ENCODE results near the gene SRSF8.

SRSF8 gene

DNA sequence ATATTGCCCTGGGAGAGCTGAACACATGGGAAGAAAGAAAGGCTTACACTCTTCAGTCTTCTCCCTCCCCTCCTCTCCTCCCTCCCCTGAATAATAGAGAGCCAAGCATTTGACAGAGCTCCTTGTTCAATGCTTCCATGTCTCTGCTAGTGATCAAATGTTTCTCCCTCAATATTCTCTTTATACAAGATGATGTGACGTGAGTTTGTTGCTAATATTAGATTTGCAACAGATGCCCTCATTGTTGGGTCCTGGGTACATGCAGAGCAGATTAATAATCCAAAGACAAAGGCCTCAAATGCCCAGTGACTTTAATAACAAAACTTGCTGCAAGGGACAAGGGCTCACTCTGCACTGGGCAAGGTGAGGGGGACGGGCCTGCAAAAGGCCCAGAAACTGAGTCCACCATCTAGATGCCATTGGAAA is 15.9 kb downstream of the SRSF8 start:
- DNase-seq (ENCODE audit: insufficient read length, low spot score) (no peak), FAIRE-seq (no peak)
- no peak for TF ChIP-seq POLR2AphosphoS5 (IDR thresholded peaks at IDR 0.05; ENCODE audit: low read depth, low read length)
- TF ChIP-seq POU2F2 (IDR thresholded peaks at IDR 0.05; ENCODE audit: low read depth, low read length) = no peak
- TF ChIP-seq POLR2A (IDR thresholded peaks at IDR 0.05; ENCODE audit: low read depth, low read length) = no peak
- no peak for TF ChIP-seq TAF1 (IDR thresholded peaks at IDR 0.05; ENCODE audit: low read depth, low read length)
- no peak for TF ChIP-seq PAX5 (IDR thresholded peaks at IDR 0.05; ENCODE audit: insufficient read depth, low read length, severe bottlenecking)
- no peak for TF ChIP-seq SPI1 (IDR thresholded peaks at IDR 0.05; ENCODE audit: low read depth, low read length)

DNA sequence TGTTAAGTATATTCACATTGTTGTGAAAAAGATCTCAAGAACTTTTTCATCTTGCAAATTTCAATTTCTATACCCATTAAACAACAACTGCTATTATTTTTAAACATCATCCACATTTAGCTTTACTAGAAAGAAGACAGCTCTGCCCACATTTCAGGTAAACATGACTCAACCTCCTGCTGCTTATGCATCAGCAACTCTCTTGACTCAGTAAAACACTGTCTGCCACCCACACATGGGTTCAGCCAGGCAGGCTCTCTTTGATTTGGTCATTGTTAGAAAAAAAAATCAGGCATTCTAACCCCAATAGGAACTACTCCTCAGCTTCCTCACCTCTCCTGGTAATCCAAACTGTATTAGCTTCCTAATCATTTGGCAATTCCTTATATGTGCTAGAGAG is 17.8 kb downstream of the SRSF8 start:
- TF ChIP-seq POLR2A (IDR thresholded peaks at IDR 0.05; ENCODE audit: low read depth, low read length) = no peak
- peak; percentile 35; the same call in 1 of the 2 replicates for TF ChIP-seq POU2F2 (IDR thresholded peaks at IDR 0.05; ENCODE audit: low read depth, low read length)
- FAIRE-seq = peak; percentile 40
- DNase-seq (ENCODE audit: insufficient read length, low spot score) = no peak

DNA sequence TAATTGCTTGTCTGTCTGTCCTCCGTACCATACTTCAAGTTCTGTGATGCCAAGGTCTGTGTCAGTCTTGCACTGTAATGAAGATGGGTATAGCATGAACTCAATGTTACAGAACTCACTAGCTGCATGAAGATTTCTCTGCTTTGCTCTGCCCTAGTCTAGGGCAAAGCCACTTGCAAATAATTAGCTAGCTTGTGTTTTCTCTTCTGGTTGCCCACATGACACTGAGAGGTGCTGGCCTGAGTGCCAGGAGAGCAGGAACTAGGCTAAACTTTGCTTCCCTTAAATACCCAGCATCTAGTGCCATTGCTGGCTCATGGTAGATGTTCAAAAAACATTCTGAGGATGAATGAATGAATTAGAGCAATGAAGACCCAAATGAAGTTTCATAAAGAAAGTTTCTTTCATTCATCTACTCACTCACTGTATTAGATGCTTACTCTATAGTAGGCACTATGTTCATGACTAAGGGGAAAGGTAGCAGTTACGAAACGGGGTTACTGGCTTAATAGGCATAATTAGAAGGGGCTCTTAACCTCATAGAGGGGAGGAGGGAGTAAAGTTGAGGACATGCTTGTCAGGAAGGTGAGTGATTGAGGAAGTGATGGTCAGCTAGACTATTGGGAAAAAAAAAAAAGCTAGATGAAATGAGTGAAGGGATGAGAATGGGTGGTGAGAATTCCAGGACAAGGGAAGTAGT is 18.5 kb downstream of the SRSF8 start:
- peak; percentile 69 for FAIRE-seq
- DNase-seq (ENCODE audit: insufficient read length, low spot score) = no peak
- TF ChIP-seq SPI1 (IDR thresholded peaks at IDR 0.05; ENCODE audit: low read depth, low read length) (no peak), TAF1 (IDR thresholded peaks at IDR 0.05; ENCODE audit: low read depth, low read length) (no peak), POLR2A (IDR thresholded peaks at IDR 0.05; ENCODE audit: low read depth, low read length) (no peak), PAX5 (IDR thresholded peaks at IDR 0.05; ENCODE audit: insufficient read depth, low read length, severe bottlenecking) (no peak), POLR2AphosphoS5 (IDR thresholded peaks at IDR 0.05; ENCODE audit: low read depth, low read length) (no peak), POU2F2 (IDR thresholded peaks at IDR 0.05; ENCODE audit: low read depth, low read length) (no peak)

DNA sequence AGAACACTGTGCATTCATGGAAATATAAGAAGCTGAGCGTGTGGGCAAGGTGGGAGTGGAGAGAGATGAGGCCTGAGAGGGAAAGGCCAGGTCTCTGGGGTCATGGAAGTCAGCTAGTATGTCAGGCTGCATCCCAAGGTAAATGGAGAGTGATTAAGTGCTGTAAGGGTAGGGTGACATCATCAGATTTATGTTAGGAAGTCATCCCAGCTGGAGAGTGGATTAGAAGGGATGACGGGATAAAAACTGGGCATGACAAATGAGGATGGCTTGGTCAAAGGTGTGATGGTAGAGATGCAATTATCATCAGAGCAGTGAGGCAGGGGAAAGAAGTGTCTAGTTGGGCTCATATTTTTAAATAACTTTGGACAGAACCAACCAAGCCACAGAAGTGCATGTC is 19.4 kb downstream of the SRSF8 start:
- FAIRE-seq (no peak), DNase-seq (ENCODE audit: insufficient read length, low spot score) (no peak)
- TF ChIP-seq SPI1 (IDR thresholded peaks at IDR 0.05; ENCODE audit: low read depth, low read length) = no peak
- TF ChIP-seq TAF1 (IDR thresholded peaks at IDR 0.05; ENCODE audit: low read depth, low read length) = no peak
- no peak for TF ChIP-seq POLR2A (IDR thresholded peaks at IDR 0.05; ENCODE audit: low read depth, low read length)
- TF ChIP-seq PAX5 (IDR thresholded peaks at IDR 0.05; ENCODE audit: insufficient read depth, low read length, severe bottlenecking) = no peak
- TF ChIP-seq POLR2AphosphoS5 (IDR thresholded peaks at IDR 0.05; ENCODE audit: low read depth, low read length) = no peak
- TF ChIP-seq POU2F2 (IDR thresholded peaks at IDR 0.05; ENCODE audit: low read depth, low read length) = no peak

DNA sequence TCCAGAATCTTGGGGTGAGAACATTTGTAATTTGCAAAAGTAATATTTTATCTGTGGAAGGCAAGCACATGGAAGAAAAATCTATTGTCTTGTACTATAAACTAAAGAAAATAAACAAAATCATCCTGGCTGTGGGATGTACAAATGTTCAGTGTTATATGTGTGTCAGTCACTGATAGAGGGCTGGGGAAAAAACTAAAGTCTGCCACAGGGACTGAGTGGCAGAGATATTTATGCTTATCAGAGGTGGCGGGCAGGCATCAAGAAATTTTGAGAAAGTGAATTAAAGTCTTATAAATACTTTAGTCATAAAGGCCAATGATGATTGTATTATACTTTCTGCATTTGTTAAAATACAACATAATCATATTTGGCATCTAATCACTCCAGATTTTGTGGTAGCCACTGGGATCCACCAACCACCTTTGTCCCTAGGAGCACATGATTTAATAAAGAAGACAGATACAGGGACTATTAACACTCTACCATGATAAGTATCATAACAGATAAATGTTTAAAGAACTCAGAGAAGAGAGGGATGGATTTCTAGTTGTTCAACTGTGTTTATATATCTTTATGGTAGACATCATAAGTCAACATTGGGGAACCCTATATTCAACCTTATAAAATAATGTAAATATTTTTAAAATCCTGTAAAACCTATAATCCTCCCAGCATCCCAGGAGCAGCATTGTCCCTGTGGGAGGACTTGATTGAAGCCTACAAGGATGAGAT is 20.3 kb downstream of the SRSF8 start:
- no peak for FAIRE-seq
- no peak for DNase-seq (ENCODE audit: insufficient read length, low spot score)
- TF ChIP-seq SPI1 (IDR thresholded peaks at IDR 0.05; ENCODE audit: low read depth, low read length) (no peak), TAF1 (IDR thresholded peaks at IDR 0.05; ENCODE audit: low read depth, low read length) (no peak), POLR2A (IDR thresholded peaks at IDR 0.05; ENCODE audit: low read depth, low read length) (no peak)

DNA sequence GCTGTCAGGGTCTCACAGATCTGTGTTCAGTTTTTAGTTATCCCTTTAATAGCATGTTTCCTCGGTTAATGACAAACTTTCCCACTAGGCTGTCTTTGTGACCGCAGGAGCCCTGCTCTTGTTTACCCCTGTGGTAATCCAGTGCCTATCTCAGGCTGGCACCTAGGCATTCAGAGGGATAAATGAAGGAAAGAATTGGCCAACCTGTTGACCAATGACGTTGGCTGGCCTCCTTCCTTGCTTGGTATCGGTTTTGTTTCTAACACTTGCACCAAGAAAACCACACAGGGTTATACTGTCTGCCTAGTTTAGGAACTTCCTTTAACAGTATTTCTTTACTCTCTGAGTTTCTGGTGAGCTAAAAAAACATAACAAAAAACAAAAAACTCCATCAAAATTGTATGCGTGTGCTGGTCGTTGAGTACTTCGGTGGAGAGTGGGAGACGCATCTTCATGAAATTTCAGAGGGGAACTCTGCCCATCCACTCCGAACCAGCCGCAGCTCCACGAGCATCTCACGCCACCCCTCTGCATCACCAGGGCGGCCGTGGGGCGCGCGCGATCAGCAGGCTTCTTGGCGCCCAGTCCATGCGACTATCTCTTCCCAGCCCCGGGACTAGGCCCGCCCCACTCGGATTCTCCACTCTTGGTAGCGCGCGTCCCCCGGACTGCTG is 22.4 kb downstream of the SRSF8 start:
- DNase-seq (ENCODE audit: insufficient read length, low spot score) (no peak), FAIRE-seq (peak; percentile 88)
- TF ChIP-seq POLR2A (IDR thresholded peaks at IDR 0.05; ENCODE audit: low read depth, low read length) = no peak
- no peak for TF ChIP-seq POLR2AphosphoS5 (IDR thresholded peaks at IDR 0.05; ENCODE audit: low read depth, low read length)
- no peak for TF ChIP-seq TAF1 (IDR thresholded peaks at IDR 0.05; ENCODE audit: low read depth, low read length)
- TF ChIP-seq PAX5 (IDR thresholded peaks at IDR 0.05; ENCODE audit: insufficient read depth, low read length, severe bottlenecking) = no peak
- no peak for TF ChIP-seq POU2F2 (IDR thresholded peaks at IDR 0.05; ENCODE audit: low read depth, low read length)
- no peak for TF ChIP-seq SPI1 (IDR thresholded peaks at IDR 0.05; ENCODE audit: low read depth, low read length)

DNA sequence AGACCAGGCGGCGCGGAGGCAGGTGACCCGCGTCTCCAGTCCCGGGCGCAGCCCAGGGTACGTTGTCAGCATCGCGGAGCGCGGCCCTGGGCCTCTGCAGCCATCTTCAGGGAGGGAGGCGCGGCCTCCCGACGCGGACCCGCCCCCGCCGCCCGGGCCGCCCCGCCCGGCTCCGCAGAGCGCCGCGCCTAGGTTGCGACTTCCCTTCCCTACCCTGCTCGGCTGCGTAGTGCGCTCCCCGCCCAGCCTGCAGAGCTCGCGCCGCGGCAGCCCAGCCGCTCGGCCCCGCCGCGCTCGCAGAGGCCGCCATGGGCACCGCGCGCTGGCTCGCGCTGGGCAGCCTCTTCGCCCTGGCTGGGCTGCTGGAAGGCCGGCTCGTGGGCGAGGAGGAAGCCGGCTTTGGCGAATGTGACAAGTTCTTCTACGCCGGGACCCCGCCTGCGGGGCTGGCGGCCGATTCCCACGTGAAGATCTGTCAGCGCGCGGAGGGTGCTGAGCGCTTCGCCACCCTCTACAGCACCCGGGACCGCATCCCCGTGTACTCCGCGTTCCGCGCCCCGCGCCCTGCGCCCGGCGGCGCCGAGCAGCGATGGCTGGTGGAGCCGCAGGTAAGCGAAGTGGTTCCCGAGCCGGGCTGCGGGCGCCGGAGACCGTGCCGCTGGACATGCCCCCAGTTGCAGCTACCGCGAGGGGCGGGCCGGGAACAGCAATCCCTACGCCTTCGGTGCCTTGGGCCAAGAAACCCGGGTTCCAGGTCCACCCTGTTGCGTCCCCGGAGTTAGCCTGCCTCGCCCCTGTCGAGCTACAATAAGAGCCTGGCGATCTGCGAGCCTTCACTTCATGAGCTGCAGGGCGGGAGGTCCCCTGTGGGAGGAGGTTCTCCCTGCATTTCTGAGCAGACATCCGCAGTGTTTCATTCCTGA is 23.2 kb downstream of the SRSF8 start, which contains the start of gene ENDOD1:
TSS of gene ENDOD1 (plus strand) at position 227 of the 923 bp plus-strand sequence. CDS start at position 309, 82 bp downstream.
- TF ChIP-seq TAF1 (IDR thresholded peaks at IDR 0.05; ENCODE audit: low read depth, low read length) (peak; percentile 84), SPI1 (IDR thresholded peaks at IDR 0.05; ENCODE audit: low read depth, low read length) (peak; percentile 57), POU2F2 (IDR thresholded peaks at IDR 0.05; ENCODE audit: low read depth, low read length) (no peak), POLR2AphosphoS5 (IDR thresholded peaks at IDR 0.05; ENCODE audit: low read depth, low read length) (0 out of 2 replicates have a peak, but pooled peaks have one; percentile 35), POLR2A (IDR thresholded peaks at IDR 0.05; ENCODE audit: low read depth, low read length) (peak; percentile 62; the same call in 1 of the 2 replicates)
- DNase-seq (ENCODE audit: insufficient read length, low spot score) (peak; percentile 78), FAIRE-seq (peak; percentile 97)

DNA sequence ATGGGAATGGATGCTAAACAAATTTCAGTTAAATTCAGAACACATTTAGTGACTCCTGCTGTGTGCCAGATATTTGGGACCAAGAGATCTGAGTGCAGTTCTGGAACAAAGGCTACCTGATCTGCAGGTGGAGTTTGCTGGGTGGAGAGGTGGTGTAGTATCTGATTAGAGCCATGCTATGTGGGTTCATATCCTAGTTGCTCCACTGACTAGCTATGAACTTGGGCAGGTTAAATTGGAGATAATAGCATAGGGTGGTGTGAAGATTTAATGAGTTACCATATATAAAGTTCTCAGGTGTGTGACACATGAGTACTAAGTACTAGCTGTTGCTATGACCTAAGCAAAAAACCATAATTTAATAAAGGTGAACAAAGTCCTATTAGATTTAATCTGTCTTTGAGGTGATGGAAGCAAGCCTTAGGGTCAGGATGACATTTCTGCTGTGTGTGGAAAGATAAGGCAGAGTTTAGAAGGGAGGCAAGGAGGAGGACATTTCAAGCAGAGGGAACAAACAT is 25.0 kb downstream of the SRSF8 start:
- TF ChIP-seq POLR2A (IDR thresholded peaks at IDR 0.05; ENCODE audit: low read depth, low read length) (no peak), SPI1 (IDR thresholded peaks at IDR 0.05; ENCODE audit: low read depth, low read length) (no peak), TAF1 (IDR thresholded peaks at IDR 0.05; ENCODE audit: low read depth, low read length) (no peak), POLR2AphosphoS5 (IDR thresholded peaks at IDR 0.05; ENCODE audit: low read depth, low read length) (no peak), POU2F2 (IDR thresholded peaks at IDR 0.05; ENCODE audit: low read depth, low read length) (no peak), PAX5 (IDR thresholded peaks at IDR 0.05; ENCODE audit: insufficient read depth, low read length, severe bottlenecking) (no peak)
- FAIRE-seq = no peak
- no peak for DNase-seq (ENCODE audit: insufficient read length, low spot score)

Measured in GM12891 (cell line).